SHP77 treated with DMSO at 0.1 percent for 48 hours (cell line): ENCODE results near the gene NUP155.
"Not testable (repeated sequence)": the region's sequence is repeated elsewhere in the genome, so short reads cannot be mapped to it uniquely, and the experiment has no call there.

Source experiments
- DNase-seq: peaks from one replicate; lab custom pipeline; 2025; lab: John Stamatoyannopoulos, UW

Gene NUP155

GRCh38 chr5:37370864-37371726, at the start of gene NUP155:
NUP155 (minus strand) TSS chr5:37371106; CDS start chr5:37370977, 129 bp downstream.
- peak; percentile 99 for DNase-seq

- no peak for DNase-seq
Measured at GRCh38 chr5:37417347-37417746, 46.4 kb upstream of the NUP155 start.

- not testable (repeated sequence) for DNase-seq
Measured at GRCh38 chr5:37415456-37415855, 44.5 kb upstream of the NUP155 start.

- no peak for DNase-seq
Measured at GRCh38 chr5:37412515-37412914, 41.6 kb upstream of the NUP155 start.

- DNase-seq = no peak
Measured at GRCh38 chr5:37400501-37400900, 29.6 kb upstream of the NUP155 start.

GRCh38 chr5:37396352-37396751, 25.4 kb upstream of the NUP155 start:
- no peak for DNase-seq

GRCh38 chr5:37391591-37391990, 20.7 kb upstream of the NUP155 start:
- no peak for DNase-seq

- DNase-seq = peak; percentile 80
Measured at GRCh38 chr5:37379100-37379628, 8.3 kb upstream of the NUP155 start, which contains the start of gene WDR70. WDR70 (plus strand) TSS chr5:37379318; CDS start chr5:37379368, 50 bp downstream.

- DNase-seq = not testable (repeated sequence)
Measured at GRCh38 chr5:37378066-37378465, 7.2 kb upstream of the NUP155 start.

- no peak for DNase-seq
Measured at GRCh38 chr5:37375091-37375490, 4.2 kb upstream of the NUP155 start.

- DNase-seq = no peak
Measured at GRCh38 chr5:37370550-37370863, 399 bp downstream of the NUP155 start.

- no peak for DNase-seq
Measured at GRCh38 chr5:37355161-37355560, 15.7 kb downstream of the NUP155 start.

- DNase-seq = not testable (repeated sequence)
Measured at GRCh38 chr5:37342741-37343140, 28.2 kb downstream of the NUP155 start.

GRCh38 chr5:37334754-37335153, 36.2 kb downstream of the NUP155 start:
- not testable (repeated sequence) for DNase-seq

GRCh38 chr5:37326536-37326935, 44.4 kb downstream of the NUP155 start:
- no peak for DNase-seq

- DNase-seq = no peak
Measured at GRCh38 chr5:37323607-37324006, 47.3 kb downstream of the NUP155 start.

GRCh38 chr5:37319037-37319782, 51.7 kb downstream of the NUP155 start:
- no peak for DNase-seq

GRCh38 chr5:37316027-37316426, 54.9 kb downstream of the NUP155 start:
- DNase-seq = no peak

- no peak for DNase-seq
Measured at GRCh38 chr5:37310360-37310759, 60.5 kb downstream of the NUP155 start.

GRCh38 chr5:37308793-37309192, 62.1 kb downstream of the NUP155 start:
- no peak for DNase-seq

GRCh38 chr5:37304888-37305287, 66.0 kb downstream of the NUP155 start:
- no peak for DNase-seq

GRCh38 chr5:37296313-37296712, 74.6 kb downstream of the NUP155 start:
- DNase-seq = not testable (repeated sequence)
